DND-41 (cell line): ENCODE measurements around the gene ARHGAP26.
A peak's percentile ranks its signal among the peaks of the same experiment; 100 is the strongest.

Experiments
- ATAC-seq: fragments of 200-7000 bp; cut with Tn5 transposase; 3 replicates; pipeline ENCODE4 v1.9.1; 2021; ENCODE audit warnings: low read depth; ENCODE audit not compliant: insufficient read depth
- DNase-seq: peaks from one replicate; pipeline ENCODE4 v3.0.0-alpha.2; 2020
- H2AFZ ChIP-seq: 2 replicates; pipeline ENCODE4 v1.6.0; 2012; ENCODE audit warnings: low read depth, low read length
- H3K27ac ChIP-seq: 2 replicates; pipeline ENCODE4 v1.5.1; 2012; ENCODE audit warnings: low read length, inconsistent platforms
- H3K27me3 ChIP-seq: fragments of 200-600 bp; sonication (generic); 2 replicates; pipeline ENCODE4 v1.6.0; 2012; ENCODE audit warnings: low read length, mild to moderate bottlenecking, inconsistent platforms; ENCODE audit not compliant: insufficient read depth, poor library complexity
- H3K36me3 ChIP-seq: 2 replicates; pipeline ENCODE4 v1.5.1; 2012; ENCODE audit warnings: low read length, inconsistent platforms; ENCODE audit not compliant: insufficient read depth
- H3K4me1 ChIP-seq: 2 replicates; pipeline ENCODE4 v1.5.1; 2012; ENCODE audit warnings: mild to moderate bottlenecking, low read length; ENCODE audit not compliant: insufficient read depth
- H3K4me2 ChIP-seq: 2 replicates; pipeline ENCODE4 v1.6.0; 2012; ENCODE audit warnings: mild to moderate bottlenecking, moderate library complexity, low read length, inconsistent platforms; ENCODE audit not compliant: insufficient read depth
- H3K4me3 ChIP-seq, 2 experiments: fragments of 200-600 bp in 1 of 2; shearing (Covaris generic) in 1 of 2; 2 replicates each; pipeline ENCODE4 v1.5.1; 2012 to 2016; ENCODE audit warnings: inconsistent platforms in 2 of 2, low read length in 2 of 2, mild to moderate bottlenecking in 2 of 2, low read depth in 1 of 2, moderate library complexity in 1 of 2
- H3K79me2 ChIP-seq: 2 replicates; pipeline ENCODE4 v1.6.0; 2012; ENCODE audit warnings: low read length, inconsistent platforms; ENCODE audit not compliant: insufficient read depth
- H3K9ac ChIP-seq: 2 replicates; pipeline ENCODE4 v1.6.0; 2012; ENCODE audit warnings: low read depth, mild to moderate bottlenecking, inconsistent platforms, low read length, moderate library complexity
- H3K9me3 ChIP-seq: 2 replicates; pipeline ENCODE4 v1.5.1; 2012; ENCODE audit warnings: low read length, moderate library complexity, mild to moderate bottlenecking, inconsistent platforms; ENCODE audit not compliant: insufficient read depth, severe bottlenecking
- H4K20me1 ChIP-seq: 2 replicates; pipeline ENCODE4 v1.6.0; 2012; ENCODE audit warnings: low read length; ENCODE audit not compliant: insufficient read depth
- EZH2 ChIP-seq: IDR thresholded peaks from 3 replicates; pipeline ENCODE4 v1.6.1; 2012; ENCODE audit warnings: borderline replicate concordance, low read depth, mild to moderate bottlenecking, moderate library complexity, low read length, inconsistent platforms; ENCODE audit not compliant: severe bottlenecking
- TF ChIP-seq, protein P1 (sequence below): IDR thresholded peaks from 2 replicates; pipeline ENCODE4 v1.5.1; 2012; ENCODE audit warnings: borderline replicate concordance, low read length, moderate library complexity, mild to moderate bottlenecking; ENCODE audit not compliant: poor library complexity, severe bottlenecking; ENCODE audit errors: extremely low read depth

Gene ARHGAP26

DNA sequence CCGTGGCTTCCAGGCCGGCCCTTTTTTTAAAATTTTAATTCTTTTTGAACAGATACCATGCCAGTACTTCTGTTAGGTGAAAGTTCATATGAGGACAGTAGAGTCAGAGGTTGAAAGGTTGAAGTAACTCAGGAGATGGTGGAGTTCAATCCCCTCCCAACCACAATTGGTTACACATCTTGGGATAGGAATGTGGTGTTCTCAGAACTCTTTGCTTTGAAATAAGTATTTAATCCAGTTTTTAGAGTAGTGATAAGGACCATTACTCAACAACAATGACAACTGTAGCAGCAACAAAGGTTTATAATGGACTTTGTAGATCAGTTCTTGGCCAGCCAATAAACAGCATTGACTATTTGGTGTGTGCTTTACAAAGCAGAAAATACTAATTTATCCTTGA lies 116.0 kb downstream of the ARHGAP26 start:
- no peak overlapping the region for H3K4me3 ChIP-seq
- H3K36me3 ChIP-seq, result peaks cover 13% of the 10 kb centered on the region
- TF ChIP-seq EZH2, result no peak
- TF ChIP-seq, protein P1, sequence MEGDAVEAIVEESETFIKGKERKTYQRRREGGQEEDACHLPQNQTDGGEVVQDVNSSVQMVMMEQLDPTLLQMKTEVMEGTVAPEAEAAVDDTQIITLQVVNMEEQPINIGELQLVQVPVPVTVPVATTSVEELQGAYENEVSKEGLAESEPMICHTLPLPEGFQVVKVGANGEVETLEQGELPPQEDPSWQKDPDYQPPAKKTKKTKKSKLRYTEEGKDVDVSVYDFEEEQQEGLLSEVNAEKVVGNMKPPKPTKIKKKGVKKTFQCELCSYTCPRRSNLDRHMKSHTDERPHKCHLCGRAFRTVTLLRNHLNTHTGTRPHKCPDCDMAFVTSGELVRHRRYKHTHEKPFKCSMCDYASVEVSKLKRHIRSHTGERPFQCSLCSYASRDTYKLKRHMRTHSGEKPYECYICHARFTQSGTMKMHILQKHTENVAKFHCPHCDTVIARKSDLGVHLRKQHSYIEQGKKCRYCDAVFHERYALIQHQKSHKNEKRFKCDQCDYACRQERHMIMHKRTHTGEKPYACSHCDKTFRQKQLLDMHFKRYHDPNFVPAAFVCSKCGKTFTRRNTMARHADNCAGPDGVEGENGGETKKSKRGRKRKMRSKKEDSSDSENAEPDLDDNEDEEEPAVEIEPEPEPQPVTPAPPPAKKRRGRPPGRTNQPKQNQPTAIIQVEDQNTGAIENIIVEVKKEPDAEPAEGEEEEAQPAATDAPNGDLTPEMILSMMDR, result no peak
- H3K27ac ChIP-seq, result no peak overlapping the region
- DNase-seq (no peak), ATAC-seq (no peak)
- H3K9ac ChIP-seq, result no peak overlapping the region
- no peaks in the 10 kb centered on the region for H3K9me3 ChIP-seq
- no peaks in the 10 kb centered on the region for H4K20me1 ChIP-seq
- H2AFZ ChIP-seq, result no peak overlapping the region
- H3K4me1 ChIP-seq, result no peaks in the 10 kb centered on the region
- H3K79me2 ChIP-seq, result no peaks in the 10 kb centered on the region
- no peaks in the 10 kb centered on the region for H3K27me3 ChIP-seq
- H3K4me2 ChIP-seq, result no peak overlapping the region

DNA sequence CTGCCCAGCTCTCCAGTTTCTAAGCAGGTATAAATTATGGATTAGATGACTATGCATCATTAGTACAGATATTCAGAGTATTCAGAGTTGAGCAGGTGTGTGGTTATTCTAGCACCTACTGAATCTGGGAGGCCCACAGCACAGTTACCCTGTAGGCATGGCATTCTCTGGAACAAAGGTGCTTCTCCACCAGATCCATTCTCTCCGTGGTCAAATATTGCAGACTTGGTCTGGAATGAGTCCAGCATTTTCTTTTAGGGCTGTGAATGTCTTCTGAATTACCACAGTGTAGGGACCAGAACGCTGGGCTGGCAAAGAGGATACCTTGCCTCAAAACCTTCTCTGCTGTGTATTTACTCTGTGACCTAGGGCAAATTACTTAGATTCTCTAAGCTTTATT lies 116.8 kb downstream of the ARHGAP26 start:
- Histone ChIP-seq H2AFZ (no peak overlapping the region), H3K36me3 (peaks cover 8% of the 10 kb centered on the region), H3K9me3 (no peaks in the 10 kb centered on the region), H3K4me3 (no peak overlapping the region), H3K27ac (no peak overlapping the region), H3K4me2 (no peak overlapping the region), H3K9ac (no peak overlapping the region), H3K79me2 (no peaks in the 10 kb centered on the region), H3K27me3 (no peaks in the 10 kb centered on the region), H3K4me1 (no peaks in the 10 kb centered on the region), H4K20me1 (no peaks in the 10 kb centered on the region)
- no peak for DNase-seq
- ATAC-seq, result no peak
- TF ChIP-seq, protein P1, result no peak
- no peak for TF ChIP-seq EZH2

DNA sequence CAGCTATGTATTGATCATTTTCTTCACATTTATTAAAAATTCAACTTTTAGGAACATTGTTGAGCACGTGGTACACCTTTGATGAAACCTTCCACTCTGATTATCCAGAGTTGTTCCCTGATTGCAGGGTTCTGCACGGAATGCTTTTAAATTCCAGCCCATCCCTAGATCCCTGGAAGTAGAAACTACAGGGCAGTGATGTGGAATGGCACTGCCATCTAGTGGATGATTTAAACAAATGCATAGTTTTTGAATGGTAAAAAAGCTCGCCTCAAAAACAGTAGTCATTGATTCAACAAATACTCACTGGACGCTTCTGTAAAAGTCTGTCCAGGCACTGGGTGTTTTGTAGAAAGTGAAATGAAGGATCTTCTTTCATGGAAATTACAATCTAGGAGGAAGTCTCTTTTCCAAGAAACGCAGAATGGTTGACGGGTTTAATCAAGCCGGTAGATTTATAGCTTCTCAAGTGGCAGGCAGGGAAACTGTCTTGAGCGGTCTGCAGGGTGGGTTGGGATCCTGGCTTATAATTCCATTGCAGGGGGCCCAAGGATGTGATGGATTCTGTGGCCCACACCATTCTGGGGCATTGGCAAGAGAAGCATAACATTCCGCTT lies 118.4 kb downstream of the ARHGAP26 start:
- H3K27ac ChIP-seq, result no peak overlapping the region; the same call in 1 of the 2 replicates
- H3K4me2 ChIP-seq, result no peak overlapping the region
- H3K4me1 ChIP-seq, result no peaks in the 10 kb centered on the region
- peaks cover 3% of the 10 kb centered on the region; the same call in 1 of the 2 replicates for H3K36me3 ChIP-seq
- no peak for TF ChIP-seq EZH2
- TF ChIP-seq, protein P1, result peak; percentile 80
- ATAC-seq (peak; percentile 73), DNase-seq (peak; percentile 22)
- H4K20me1 ChIP-seq, result no peaks in the 10 kb centered on the region
- no peaks in the 10 kb centered on the region for H3K79me2 ChIP-seq
- H2AFZ ChIP-seq, result no peak overlapping the region
- no peaks in the 10 kb centered on the region for H3K9me3 ChIP-seq
- no peak overlapping the region for H3K9ac ChIP-seq
- no peaks in the 10 kb centered on the region for H3K27me3 ChIP-seq
- H3K4me3 ChIP-seq, result no peak overlapping the region

DNA sequence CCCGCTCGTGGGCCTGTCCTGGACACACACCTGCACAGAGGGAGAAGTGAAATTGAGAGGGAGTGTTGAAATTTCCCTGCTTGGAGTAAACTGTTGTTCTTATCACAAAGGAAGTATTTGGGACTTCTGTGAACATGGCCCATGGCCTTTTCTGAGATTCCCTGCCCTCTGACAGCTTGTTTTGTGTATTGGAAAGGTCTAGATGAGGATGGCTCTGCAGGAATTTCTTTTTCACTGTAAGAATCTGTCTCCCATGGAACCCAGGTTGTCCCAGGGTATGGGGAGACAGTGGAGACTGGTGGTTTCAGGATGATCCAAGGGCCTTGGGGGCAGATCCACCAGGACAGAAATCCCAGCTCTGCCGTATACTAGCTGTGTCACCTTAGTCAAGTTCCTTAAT lies 121.8 kb downstream of the ARHGAP26 start:
- no peak overlapping the region for H3K27ac ChIP-seq
- H3K4me3 ChIP-seq, result no peak overlapping the region
- no peaks in the 10 kb centered on the region for H3K27me3 ChIP-seq
- no peaks in the 10 kb centered on the region for H3K4me1 ChIP-seq
- H3K36me3 ChIP-seq, result peaks cover 8% of the 10 kb centered on the region
- no peaks in the 10 kb centered on the region for H3K79me2 ChIP-seq
- TF ChIP-seq, protein P1, result no peak
- no peak for TF ChIP-seq EZH2
- no peaks in the 10 kb centered on the region for H4K20me1 ChIP-seq
- ATAC-seq (no peak), DNase-seq (no peak)
- no peak overlapping the region for H3K4me2 ChIP-seq
- no peak overlapping the region for H2AFZ ChIP-seq
- no peaks in the 10 kb centered on the region for H3K9me3 ChIP-seq
- H3K9ac ChIP-seq, result no peak overlapping the region
